GM19467 (cell line): ENCODE data around the gene MAML2.

ENCODE experiments used
- ATAC-seq: cut with Tn5 transposase; IDR thresholded peaks from one replicate; pipeline ENCODE4 v1.9.1; 2021; ENCODE audit warnings: mild to moderate bottlenecking, moderate library complexity; ENCODE audit not compliant: unreplicated experiment

The MAML2 gene

DNA sequence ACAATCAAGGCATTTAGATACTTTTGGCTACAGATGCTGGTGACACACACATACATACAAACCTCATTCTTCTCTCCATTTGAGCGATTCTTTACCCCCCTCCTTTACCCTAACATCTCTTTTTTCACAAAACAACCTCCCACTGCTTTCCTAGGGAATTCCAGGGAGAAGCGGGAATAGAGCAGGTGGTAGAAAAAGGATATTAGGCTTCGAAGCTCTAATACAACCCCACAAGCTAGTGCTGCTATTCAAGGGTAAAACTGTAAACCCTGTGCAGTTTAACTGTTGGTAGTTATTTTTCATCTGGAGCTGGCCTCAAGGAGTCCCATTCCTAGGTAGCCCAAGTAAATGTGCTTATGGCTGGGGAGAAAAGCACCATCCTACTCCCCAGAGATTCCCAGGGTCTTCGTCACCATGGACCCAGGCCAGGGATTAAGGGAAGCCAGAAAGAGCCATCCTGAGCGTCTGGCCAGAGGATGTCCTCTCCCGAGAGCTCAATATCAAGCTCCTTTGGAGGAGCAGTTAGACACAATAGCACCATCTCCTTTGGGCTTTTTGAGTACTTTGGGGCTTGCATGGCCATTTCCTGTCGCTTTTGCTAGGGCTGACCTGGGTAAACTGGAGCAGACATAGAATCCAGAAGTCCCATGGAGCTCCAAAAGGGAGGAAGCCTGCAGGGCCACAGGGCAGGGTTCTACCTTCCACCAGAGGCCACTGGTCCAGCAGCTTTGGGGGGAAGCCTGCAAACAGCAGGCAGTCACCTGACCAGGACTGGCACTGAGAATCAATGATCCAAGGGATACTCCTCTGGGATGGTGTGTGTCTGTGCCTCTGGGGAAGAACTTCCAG is 3.1 kb downstream of the MAML2 start:
- no peak for ATAC-seq

DNA sequence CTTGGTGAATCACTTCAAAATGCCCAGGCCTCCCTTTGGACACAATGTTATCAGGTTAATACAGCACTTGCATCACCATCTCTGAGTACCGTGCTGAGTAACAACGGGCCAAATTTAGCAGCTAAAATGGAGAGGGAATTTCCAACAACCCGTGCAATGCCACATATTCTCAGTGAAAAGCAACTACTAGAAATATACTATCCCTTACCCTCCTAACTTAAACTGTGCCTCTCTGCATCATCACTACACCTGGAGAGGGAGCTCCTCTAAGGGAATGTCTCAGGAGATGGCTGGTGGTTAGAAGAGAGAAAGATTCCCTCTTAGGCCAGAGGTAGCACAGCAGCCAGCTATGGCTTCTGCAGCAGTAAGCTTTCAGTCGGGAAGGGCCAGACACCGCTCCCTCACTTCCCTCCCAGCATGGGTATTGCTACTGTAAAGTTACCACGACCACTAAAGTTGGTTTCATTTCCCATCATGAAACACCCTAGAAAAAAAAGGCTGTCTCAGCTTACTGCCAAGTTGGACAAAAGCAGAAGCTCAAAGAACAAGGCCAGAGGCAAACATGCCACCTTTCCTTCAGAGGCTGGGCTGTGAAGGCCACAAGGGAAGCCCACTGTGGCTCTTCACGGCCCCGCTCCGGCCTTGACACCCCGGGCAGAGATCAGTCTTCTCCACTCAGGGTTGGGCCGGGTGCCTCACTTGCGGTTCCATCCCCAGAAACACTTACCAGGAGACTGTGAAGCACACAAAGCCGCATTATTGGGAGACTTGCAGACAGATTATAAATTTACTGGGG is 3.9 kb downstream of the MAML2 start:
- ATAC-seq = peak; percentile 41

DNA sequence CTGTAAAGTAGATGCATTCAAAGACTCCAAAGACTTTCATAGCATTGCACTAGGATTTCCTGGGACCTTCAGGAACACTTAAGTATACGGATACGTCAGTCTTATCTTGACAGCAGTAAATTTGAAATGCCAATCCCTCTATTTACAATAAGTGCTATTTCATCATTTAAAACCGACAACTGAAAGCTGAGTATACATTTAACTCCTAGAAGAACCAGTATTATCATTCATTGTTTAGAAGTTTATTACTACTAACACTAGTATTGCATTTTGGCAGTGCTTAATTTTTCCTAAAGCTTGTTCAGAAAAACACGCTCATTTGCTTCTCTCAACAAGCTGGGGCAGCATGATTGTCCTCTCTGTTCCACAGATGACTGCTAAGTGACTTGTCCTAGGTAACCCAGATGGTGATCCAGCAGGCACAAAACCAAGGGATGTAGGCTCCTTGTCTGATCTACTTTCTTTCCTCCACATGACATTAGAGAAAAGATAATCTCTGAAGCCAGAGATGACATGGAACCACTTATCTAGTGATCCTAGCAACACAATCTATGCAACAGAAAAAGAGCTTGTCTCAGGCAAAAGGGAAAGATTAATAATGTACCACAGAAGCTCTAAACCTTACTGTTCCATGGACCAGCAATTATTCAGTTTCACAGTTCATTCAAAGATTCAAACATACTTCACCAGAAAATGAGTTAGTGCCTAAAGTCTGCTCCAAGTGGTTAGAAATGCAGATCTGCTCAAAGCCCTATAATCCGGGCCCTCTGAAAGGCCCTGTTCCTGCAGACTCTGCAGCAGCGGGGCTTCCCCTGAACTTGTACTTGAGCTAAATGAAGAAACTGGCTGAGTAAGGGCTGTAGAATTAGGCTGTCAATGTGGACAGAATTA is 5.2 kb downstream of the MAML2 start:
- ATAC-seq = no peak

DNA sequence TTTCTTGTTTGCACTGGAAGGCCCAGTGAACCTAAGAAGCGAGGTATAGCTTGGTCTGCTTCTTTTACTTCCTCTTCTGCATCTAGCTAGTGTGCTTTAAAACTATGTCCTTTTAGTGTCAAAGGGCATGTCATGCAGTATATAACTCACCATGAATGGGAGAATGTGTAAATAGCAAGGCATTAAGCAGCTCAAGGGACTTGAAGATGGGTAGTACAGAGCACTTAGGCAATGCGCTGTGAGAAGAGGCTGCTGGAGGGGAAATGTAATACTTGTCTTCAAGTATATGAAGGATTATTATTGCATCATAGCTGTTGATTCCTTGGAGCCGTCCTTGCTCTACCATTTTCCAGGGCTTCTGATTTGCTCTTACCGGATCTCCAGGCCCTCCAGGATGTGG is 7.6 kb downstream of the MAML2 start:
- ATAC-seq = no peak

- no peak for ATAC-seq
These were observed 8.8 kb downstream of the MAML2 start for GRCh38 chr11:96334219-96334618.

DNA sequence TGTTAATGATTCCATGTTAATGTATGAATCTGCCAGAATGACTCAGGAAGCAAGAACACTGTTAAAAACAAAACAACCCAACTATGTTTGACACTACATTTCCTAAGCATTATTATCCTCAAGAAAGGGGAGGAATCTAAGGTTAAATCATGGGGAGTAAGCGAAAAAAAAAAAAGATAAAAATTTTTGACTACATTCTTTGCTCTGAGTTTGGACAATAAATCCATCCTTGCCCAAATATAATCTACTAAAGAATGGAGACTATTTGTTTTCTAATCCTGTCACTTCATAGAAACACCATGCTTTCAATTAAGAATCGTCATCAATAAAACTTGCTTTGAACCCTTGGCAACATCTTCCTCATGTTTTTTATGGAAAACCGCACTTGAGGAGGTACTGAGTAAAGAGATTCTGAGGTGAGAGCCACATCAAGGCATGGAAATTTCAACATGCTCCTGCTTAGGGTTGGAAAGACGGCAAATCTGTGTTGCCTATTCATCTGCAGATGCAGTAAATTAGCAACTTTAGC is 9.7 kb downstream of the MAML2 start:
- no peak for ATAC-seq

- ATAC-seq = no peak
These were observed 10.7 kb downstream of the MAML2 start for GRCh38 chr11:96332126-96332771.

GRCh38 chr11:96331699-96332116 is 11.3 kb downstream of the MAML2 start:
- ATAC-seq = no peak

DNA sequence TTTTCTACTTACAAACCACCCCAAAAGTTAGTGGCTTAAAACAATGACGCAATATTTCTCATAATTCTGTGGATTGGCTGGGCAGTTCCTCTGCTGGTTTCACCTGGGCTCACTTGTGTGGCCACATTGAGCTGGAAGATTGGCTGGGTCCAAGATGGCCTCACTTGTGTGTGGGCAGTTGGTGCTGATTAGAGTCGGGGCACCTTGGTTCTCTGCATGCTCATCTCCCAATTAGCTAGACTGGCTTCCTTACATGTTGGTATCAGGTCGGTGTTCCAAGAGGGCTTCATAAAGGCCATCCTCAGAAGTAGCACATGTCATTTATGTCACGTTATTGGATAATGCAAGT is 12.5 kb downstream of the MAML2 start:
- no peak for ATAC-seq

- no peak for ATAC-seq
These were observed 13.0 kb downstream of the MAML2 start for GRCh38 chr11:96329855-96330510.

- no peak for ATAC-seq
These were observed 13.6 kb downstream of the MAML2 start for GRCh38 chr11:96329419-96329818.

- no peak for ATAC-seq
These were observed 14.5 kb downstream of the MAML2 start for GRCh38 chr11:96328395-96329010.

GRCh38 chr11:96326959-96327358 is 16.0 kb downstream of the MAML2 start:
- no peak for ATAC-seq

DNA sequence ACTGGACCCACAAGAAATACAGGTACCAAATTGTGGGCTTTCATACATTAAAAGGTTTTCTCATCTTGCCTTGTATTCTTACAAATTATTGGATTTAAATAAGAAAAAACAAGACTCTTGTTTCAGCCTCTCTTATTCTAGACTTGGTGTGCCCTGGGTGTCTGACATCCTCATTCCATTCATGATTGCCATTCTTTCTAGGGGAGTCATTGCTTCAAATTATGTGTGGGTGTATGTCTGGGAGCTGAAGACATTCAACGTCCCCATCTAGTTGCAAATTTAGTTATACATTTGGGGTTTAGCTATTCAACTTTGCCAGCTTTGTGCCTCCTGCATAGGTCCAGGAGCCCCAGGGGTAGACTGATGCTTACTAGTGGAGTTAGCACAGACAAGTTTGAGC is 18.1 kb downstream of the MAML2 start:
- ATAC-seq = no peak

DNA sequence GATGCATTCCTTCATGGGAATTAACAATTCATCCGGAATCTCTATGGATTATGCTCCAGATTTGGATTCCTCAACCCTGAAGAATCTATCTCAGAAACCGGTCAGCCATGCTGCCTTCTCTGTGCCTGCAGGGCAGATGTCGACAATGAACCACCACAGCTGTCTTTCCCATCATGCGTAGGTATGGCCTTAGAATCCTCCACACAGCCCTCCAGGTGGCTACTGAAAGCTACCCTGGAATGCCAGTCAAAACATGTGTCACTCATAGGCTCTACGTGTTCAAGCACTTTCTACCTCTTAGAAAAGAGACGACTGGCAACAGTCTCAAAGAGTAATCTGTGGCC is 19.4 kb downstream of the MAML2 start:
- ATAC-seq = no peak

DNA sequence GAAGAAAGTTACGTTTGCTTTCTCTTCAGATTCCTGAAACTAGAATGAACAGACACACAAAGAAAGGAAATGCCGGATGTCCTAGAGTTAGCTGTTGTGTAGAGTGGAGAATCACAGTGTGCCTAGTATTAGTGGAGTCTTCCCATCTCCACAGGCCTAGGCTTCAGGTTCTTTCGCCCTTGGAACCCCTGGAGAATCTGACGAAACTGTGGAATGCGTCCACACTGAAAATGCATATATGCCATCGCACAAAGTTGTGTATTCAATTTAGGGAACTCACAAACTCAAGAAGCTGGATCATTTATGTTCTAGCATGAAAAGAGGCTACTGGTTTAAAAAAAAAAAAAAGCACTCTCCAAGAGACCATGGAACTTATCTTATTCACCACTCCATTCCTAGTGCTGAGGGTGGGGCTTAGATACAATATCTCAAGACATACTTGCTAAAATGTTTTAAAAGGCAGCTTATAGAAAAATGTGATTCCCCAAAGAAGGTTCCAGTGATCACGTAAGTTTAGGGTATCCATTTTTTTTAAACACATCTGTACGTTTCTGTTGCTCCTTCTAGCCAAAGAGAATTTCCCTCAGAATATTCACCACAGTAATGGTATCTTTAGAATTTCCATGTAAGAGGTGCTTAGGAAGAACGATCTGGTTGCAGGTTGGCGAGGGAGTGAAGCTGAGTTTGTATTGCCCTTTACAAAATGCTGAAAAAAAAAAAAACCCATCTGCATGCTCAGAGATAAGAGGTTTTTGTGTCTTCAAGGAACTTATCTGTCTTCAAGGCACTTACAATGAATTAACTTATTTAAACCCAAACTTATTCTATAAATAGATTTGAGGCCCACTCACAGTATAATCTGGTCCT is 20.0 kb downstream of the MAML2 start:
- ATAC-seq = no peak

GRCh38 chr11:96321091-96321490 is 21.9 kb downstream of the MAML2 start:
- no peak for ATAC-seq

DNA sequence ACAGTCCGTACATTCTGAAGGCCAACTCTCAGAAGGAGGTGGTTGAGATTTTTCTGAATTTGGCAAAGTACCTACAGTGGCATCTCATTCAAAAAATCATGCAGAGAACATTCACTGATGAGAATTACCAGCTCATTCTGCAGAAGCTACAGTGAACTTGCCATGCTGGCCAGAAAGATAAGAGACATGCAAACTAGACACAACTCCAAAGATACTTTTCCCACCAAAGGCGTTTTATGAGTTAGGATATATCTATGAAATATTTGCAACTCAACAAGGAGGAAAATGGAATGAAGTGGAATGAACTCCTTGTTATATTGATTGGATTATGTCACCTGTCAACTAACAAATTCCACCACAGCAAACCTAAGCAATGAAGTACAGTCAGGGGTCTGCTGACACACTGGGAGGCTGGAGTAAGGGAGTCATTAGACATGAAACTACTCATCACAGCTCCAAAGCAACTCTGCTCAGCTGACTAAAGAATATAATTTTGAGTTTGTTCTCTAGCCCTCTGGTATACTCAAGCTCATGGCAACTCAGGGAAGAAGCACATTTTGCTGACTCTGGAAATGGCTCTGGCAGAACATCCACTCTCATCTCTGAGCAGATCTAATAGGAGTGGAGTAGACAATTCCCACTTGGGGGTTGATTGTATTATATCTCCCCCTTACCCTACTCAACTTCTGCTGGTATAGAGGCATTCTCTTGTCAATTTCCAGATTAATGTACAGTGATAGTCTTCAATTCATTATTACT is 22.9 kb downstream of the MAML2 start:
- ATAC-seq = no peak
